MM.1S (cell line): ENCODE data around the gene IRAG1.

Experiments used
- CTCF ChIP-seq: fragments of 300-600 bp; sonication (generic); IDR thresholded peaks from 2 replicates; pipeline ENCODE4 v1.5.1; 2016; ENCODE audit warnings: antibody characterized with exemption, low read length, mixed read lengths
- EZH2 ChIP-seq: fragments of 300-600 bp; sonication (generic); optimal IDR thresholded peaks from 2 replicates; pipeline ENCODE3; 2017; ENCODE audit warnings: low read depth, mild to moderate bottlenecking, antibody characterized with exemption, low read length, mixed read lengths
- EZH2phosphoT487 ChIP-seq: fragments of 300-600 bp; sonication (generic); IDR thresholded peaks from 2 replicates; pipeline ENCODE4 v1.6.1; 2018; ENCODE audit warnings: antibody characterized with exemption, low read length

- TF ChIP-seq CTCF (no peak), EZH2phosphoT487 (no peak), EZH2 (no peak)
Measured at GRCh38 chr11:10663365-10663764, 30.2 kb downstream of the IRAG1 start.
